Body of pancreas (tissue), 4 donors: ENCODE measurements around the gene ADCY5.

ENCODE experiments used
- CTCF ChIP-seq, 7 experiments: fragments of 450-650 bp in 4 of 7; fragments of 200-600 bp in 3 of 7; sonication (generic) in 3 of 7; IDR thresholded peaks; one replicate each; pipeline ENCODE4 v1.5.1; 2016 to 2019; ENCODE audit warnings: antibody characterized with exemption in 7 of 7
- POLR2A ChIP-seq, 3 donors: fragments of 450-650 bp; IDR thresholded peaks; one replicate each; pipeline ENCODE4 v1.6.1; 2016; ENCODE audit warnings: antibody characterized with exemption in 3 of 3, mild to moderate bottlenecking in 2 of 3

GRCh38 chr3:123371859-123372685 is 76.8 kb downstream of the ADCY5 start:
- TF ChIP-seq CTCF (IDR thresholded peaks at IDR 0.05) (no peak), POLR2A (IDR thresholded peaks at IDR 0.05) (no peak)
